ENCODE measurements around the gene LEMD1. TPM values are rescaled to one million over a fixed set of nuclear protein-coding genes. Genes with fewer than 3 reads are reported as not detected.

The LEMD1 gene
- total RNA-seq, 2 donors from 2014 or later: not detected

GRCh38 chr1:205441318-205441633, 19.4 kb upstream of the LEMD1 start:
- peaks cover 47% of the 10 kb centered on the region for H3K4me1 ChIP-seq
- H3K27ac ChIP-seq: peak overlapping the region; percentile 61 to 85 (median 82)

DNA sequence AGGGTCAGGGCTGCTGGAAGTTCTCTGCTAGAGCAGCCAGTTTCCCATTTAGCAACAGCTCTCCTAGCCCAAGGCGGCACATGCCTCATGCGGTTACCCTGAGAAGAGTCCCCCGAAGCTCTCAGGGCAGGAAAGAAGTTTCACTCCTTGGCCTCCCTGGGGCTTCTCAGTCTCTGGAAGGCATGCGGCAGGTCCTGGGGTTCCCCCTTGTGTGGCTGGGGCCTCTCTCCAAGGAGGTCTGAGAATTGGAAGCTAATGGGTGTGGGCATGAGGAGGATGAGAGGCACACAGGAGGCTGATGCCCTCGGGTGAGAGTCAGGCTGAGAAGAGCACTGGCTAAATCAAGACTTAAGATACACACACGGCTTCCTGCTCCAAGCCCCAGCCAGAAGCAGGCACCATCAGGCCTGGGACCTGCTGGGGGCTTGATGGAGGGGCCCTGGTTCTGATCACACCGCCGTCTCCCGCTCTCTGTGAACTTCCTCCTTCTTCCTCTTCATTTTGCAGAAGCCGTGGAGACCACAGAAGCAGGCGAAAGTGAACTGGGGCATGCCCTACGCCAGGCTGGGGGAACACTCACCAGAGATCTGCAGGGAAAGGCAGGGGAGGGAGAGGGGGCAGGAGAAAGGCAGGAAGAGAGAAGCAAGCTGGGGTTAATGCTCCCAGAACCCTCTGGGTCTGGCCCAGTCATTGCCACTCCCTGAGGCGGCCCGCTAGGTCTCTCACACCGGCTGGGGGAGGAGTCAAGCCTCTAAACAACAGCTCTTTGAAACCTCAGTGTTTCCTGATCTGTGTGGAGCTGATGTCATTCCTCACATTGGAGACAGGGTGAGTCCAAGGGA, 18.8 kb upstream of the LEMD1 start:
- no peaks in the 10 kb centered on the region for H3K36me3 ChIP-seq (replicated peaks in 1 of 2; ENCODE audit: insufficient read depth in 1 of 2, low read depth in 2 of 2)
- H3K9me3 ChIP-seq: no peaks in the 10 kb centered on the region
- H3K27me3 ChIP-seq: no peaks in the 10 kb centered on the region
- intact Hi-C loops (cut with DNase I): no loop called here
- peak; percentile 90 for ATAC-seq
- DNase-seq: peak; percentile 65 to 86 (median 80)
- 45 to 48% methylated on average over 12 to 15 of the region's 15 CpGs for WGBS, 2 donors
- TF ChIP-seq POLR2A (IDR thresholded peaks at IDR 0.05): peak in 2 of 3 donors; percentile 39 to 51
- TF ChIP-seq CTCF (IDR thresholded peaks at IDR 0.05): peak in 2 of 7 experiments; percentile 4 to 12
- peak overlapping the region; percentile 61 to 85 (median 82) for H3K27ac ChIP-seq
- H3K4me1 ChIP-seq: peaks cover 47% of the 10 kb centered on the region
- no peak overlapping the region for H3K4me3 ChIP-seq

More at GRCh38 chr1:205441318-205441633, 19.4 kb upstream of the LEMD1 start:
- 62 to 70% methylated on average over 6 of the region's 6 CpGs for WGBS, 2 donors
- no peaks in the 10 kb centered on the region for H3K9me3 ChIP-seq
- ATAC-seq (no peak), DNase-seq (no peak)
- no peak overlapping the region for H3K4me3 ChIP-seq
- H3K36me3 ChIP-seq (replicated peaks in 1 of 2; ENCODE audit: insufficient read depth in 1 of 2, low read depth in 2 of 2): no peaks in the 10 kb centered on the region
- intact Hi-C loops (cut with DNase I): no loop called here
- TF ChIP-seq POLR2A (IDR thresholded peaks at IDR 0.05) (peak in 1 of 3 donors; percentile 38), CTCF (IDR thresholded peaks at IDR 0.05) (peak in 1 of 7 experiments; percentile 0)
- H3K27me3 ChIP-seq: no peaks in the 10 kb centered on the region

- DNase-seq: no peak
- WGBS, 2 donors: 70 to 88% methylated on average over 1 to 5 of the region's 5 CpGs
- Histone ChIP-seq H3K36me3 (replicated peaks in 1 of 2; ENCODE audit: insufficient read depth in 1 of 2, low read depth in 2 of 2) (no peaks in the 10 kb centered on the region), H3K27ac (peak overlapping the region; percentile 61 to 85 (median 82)), H3K4me3 (no peak overlapping the region), H3K4me1 (peaks cover 47% of the 10 kb centered on the region), H3K9me3 (no peaks in the 10 kb centered on the region), H3K27me3 (no peaks in the 10 kb centered on the region)
- TF ChIP-seq CTCF (IDR thresholded peaks at IDR 0.05) (no peak), POLR2A (IDR thresholded peaks at IDR 0.05) (no peak)
- ATAC-seq: no peak
- intact Hi-C loops (cut with DNase I): no loop called here
Observed at GRCh38 chr1:205440121-205440475, 18.2 kb upstream of the LEMD1 start.

- peak; percentile 49 for ATAC-seq
- DNase-seq: peak; percentile 78 to 89 (median 86)
- WGBS, 2 donors: 44 to 63% methylated on average over 11 to 13 of the region's 13 CpGs
- Histone ChIP-seq H3K36me3 (replicated peaks in 1 of 2; ENCODE audit: insufficient read depth in 1 of 2, low read depth in 2 of 2) (no peaks in the 10 kb centered on the region), H3K27ac (peak overlapping the region; percentile 16 to 61 (median 34)), H3K4me3 (no peak overlapping the region), H3K4me1 (peaks cover 47% of the 10 kb centered on the region), H3K9me3 (no peaks in the 10 kb centered on the region), H3K27me3 (no peaks in the 10 kb centered on the region)
- peak; percentile 46 to 87 (median 64) for TF ChIP-seq CTCF (IDR thresholded peaks at IDR 0.05)
- TF ChIP-seq POLR2A (IDR thresholded peaks at IDR 0.05): peak in 1 of 3 donors; percentile 16
- intact Hi-C loops (cut with DNase I): no loop called here
Observed at GRCh38 chr1:205438213-205439158, 16.6 kb upstream of the LEMD1 start.
